Upper lobe of right lung (tissue), 1 donor: Measurements from ENCODE around the gene G3BP1. TPM values are rescaled to one million over a fixed set of nuclear protein-coding genes. Genes with fewer than 3 reads are reported as not detected.
A peak's percentile ranks its signal among the peaks of the same experiment; 100 is the strongest.

Experiments used
- ATAC-seq: fragments of 200-7000 bp; cut with Tn5 transposase; one replicate; pipeline ENCODE4 v1.9.1; 2020; ENCODE audit warnings: mild to moderate bottlenecking, moderate library complexity
- DNase-seq: peaks from one replicate; pipeline ENCODE4 v3.0.0-alpha.2; 2020
- H3K27ac ChIP-seq: fragments of 200-600 bp; one replicate; pipeline ENCODE4 v1.8.0; 2022
- H3K27me3 ChIP-seq: fragments of 200-600 bp; one replicate; pipeline ENCODE4 v1.8.0; 2022; ENCODE audit warnings: mild to moderate bottlenecking
- H3K36me3 ChIP-seq: fragments of 200-600 bp; one replicate; pipeline ENCODE4 v1.8.0; 2022
- H3K4me1 ChIP-seq: fragments of 200-600 bp; one replicate; pipeline ENCODE4 v1.8.0; 2022
- H3K4me3 ChIP-seq: fragments of 200-600 bp; one replicate; pipeline ENCODE4 v1.8.0; 2022; ENCODE audit warnings: mild to moderate bottlenecking
- H3K9me3 ChIP-seq: fragments of 200-600 bp; one replicate; pipeline ENCODE4 v1.8.0; 2022
- CTCF ChIP-seq: fragments of 200-600 bp; IDR thresholded peaks from one replicate; pipeline ENCODE4 v1.8.0; 2022; ENCODE audit warnings: antibody characterized with exemption
- intact Hi-C: fragments of 100-400 bp; cut with DNase I; formaldehyde crosslinking; loops from one replicate; pipeline ENCODE4 v1.11.0; 2022
- total RNA-seq: library from RNA; stranded (reverse); fragmentation: NEBNext Ultra II Directional; extraction: Animal tissue kit (Norgen Biotek cat#: 25700); gene quantifications from one replicate; pipeline ENCODE4 v1.2.1, GENCODE V29; 2021
- donor health status: DM: no; HTN: yes; CAD: no; lungs with severe emphysema.

The G3BP1 gene
- total RNA-seq, 1 donor from 2014 or later, result 158 TPM

GRCh38 chr5:151805414-151806223, 33.9 kb downstream of the G3BP1 start:
- Histone ChIP-seq H3K27me3 (no peaks in the 10 kb centered on the region), H3K4me3 (no peak overlapping the region), H3K27ac (no peak overlapping the region), H3K9me3 (no peaks in the 10 kb centered on the region), H3K36me3 (peaks cover 63% of the 10 kb centered on the region), H3K4me1 (peaks cover 13% of the 10 kb centered on the region)
- DNase-seq (no peak), ATAC-seq (peak; percentile 61)
- intact Hi-C loops, result no loop called here
- no peak for TF ChIP-seq CTCF

- H3K4me3 ChIP-seq, result no peak overlapping the region
- no peak for TF ChIP-seq CTCF
- peaks cover 49% of the 10 kb centered on the region for H3K36me3 ChIP-seq
- ATAC-seq, result no peak
- H3K27ac ChIP-seq, result no peak overlapping the region
- no peaks in the 10 kb centered on the region for H3K9me3 ChIP-seq
- DNase-seq, result no peak
- intact Hi-C loops, result no loop called here
- H3K4me1 ChIP-seq, result peaks cover 13% of the 10 kb centered on the region
- no peaks in the 10 kb centered on the region for H3K27me3 ChIP-seq
These were observed 36.9 kb downstream of the G3BP1 start for GRCh38 chr5:151808451-151809169.

GRCh38 chr5:151810449-151810848, 38.7 kb downstream of the G3BP1 start:
- intact Hi-C loops, result no loop called here
- no peak overlapping the region for H3K4me3 ChIP-seq
- H3K4me1 ChIP-seq, result peaks cover 13% of the 10 kb centered on the region
- ATAC-seq (no peak), DNase-seq (no peak)
- no peak overlapping the region for H3K27ac ChIP-seq
- H3K9me3 ChIP-seq, result no peaks in the 10 kb centered on the region
- peaks cover 30% of the 10 kb centered on the region for H3K36me3 ChIP-seq
- H3K27me3 ChIP-seq, result no peaks in the 10 kb centered on the region
- TF ChIP-seq CTCF, result no peak

GRCh38 chr5:151810897-151811296, 39.1 kb downstream of the G3BP1 start:
- intact Hi-C loops, result no loop called here
- no peak overlapping the region for H3K27ac ChIP-seq
- peaks cover 26% of the 10 kb centered on the region for H3K36me3 ChIP-seq
- H3K4me1 ChIP-seq, result peaks cover 13% of the 10 kb centered on the region
- no peak overlapping the region for H3K4me3 ChIP-seq
- TF ChIP-seq CTCF, result no peak
- DNase-seq (no peak), ATAC-seq (no peak)
- no peaks in the 10 kb centered on the region for H3K9me3 ChIP-seq
- H3K27me3 ChIP-seq, result no peaks in the 10 kb centered on the region

GRCh38 chr5:151811593-151812321, 40.0 kb downstream of the G3BP1 start:
- Histone ChIP-seq H3K27ac (no peak overlapping the region), H3K36me3 (peaks cover 26% of the 10 kb centered on the region), H3K27me3 (no peaks in the 10 kb centered on the region), H3K9me3 (no peaks in the 10 kb centered on the region), H3K4me1 (peaks cover 13% of the 10 kb centered on the region), H3K4me3 (no peak overlapping the region)
- intact Hi-C loops, result no loop called here
- TF ChIP-seq CTCF, result no peak
- DNase-seq, result no peak
- ATAC-seq, result no peak
